B cell (primary cell): ENCODE measurements around the gene LRP4. TPM values are rescaled to one million over a fixed set of nuclear protein-coding genes. Genes with fewer than 3 reads are reported as not detected.

Experiments used
- ATAC-seq: fragments of 200-7000 bp; cut with Tn5 transposase; one replicate; pipeline ENCODE4 v1.10.0; 2021; ENCODE audit warnings: low read depth, mild to moderate bottlenecking, moderate number of reproducible peaks, moderate library complexity
- CTCF ChIA-PET: fragments of 350-600 bp; sonication (Branson Sonifier 250); formaldehyde crosslinking; loops from one replicate; lab custom pipeline; 2021; ENCODE audit warnings: antibody characterized with exemption, inconsistent platforms; lab: Charles Lee
- POLR2A ChIA-PET: fragments of 350-600 bp; sonication (Branson Sonifier 250); formaldehyde crosslinking; loops from one replicate; lab custom pipeline; 2021; ENCODE audit warnings: antibody characterized with exemption; lab: Charles Lee
- DNase-seq: peaks from one replicate; pipeline ENCODE4 v3.0.0; 2013
- H2AFZ ChIP-seq: 2 replicates; pipeline ENCODE4 v1.6.1; 2012; ENCODE audit warnings: mild to moderate bottlenecking, low read depth, low read length; ENCODE audit not compliant: insufficient read depth, poor library complexity, severe bottlenecking
- H3K27ac ChIP-seq, 2 donors: 1 replicate in 1 of 2; 2 replicates in 1 of 2; pipeline ENCODE4 v1.5.1; 2012 to 2013; ENCODE audit warnings: low read length in 2 of 2, mild to moderate bottlenecking in 2 of 2, moderate library complexity in 1 of 2
- H3K27me3 ChIP-seq, 4 experiments: fragments of 200-600 bp in 1 of 4; sonication (generic) in 1 of 4; replicated peaks in 1 of 4; 1 replicate in 2 of 4; 2 replicates in 2 of 4; pipeline versions ENCODE4 v1.6.1 to v1.7.0; 2013 to 2016; ENCODE audit warnings: low read length in 3 of 4, mild to moderate bottlenecking in 2 of 4, mixed read lengths in 1 of 4, moderate library complexity in 1 of 4; ENCODE audit not compliant: insufficient read depth in 4 of 4, control insufficient read depth in 3 of 4; ENCODE audit errors: control extremely low read depth in 1 of 4
- H3K36me3 ChIP-seq, 2 experiments: replicated peaks in 1 of 2; 1 replicate in 1 of 2; 2 replicates in 1 of 2; pipeline versions ENCODE4 v1.6.1 to v1.7.1; 2013; ENCODE audit warnings: low read length in 1 of 2; ENCODE audit not compliant: insufficient read depth in 2 of 2, control insufficient read depth in 1 of 2; ENCODE audit errors: control extremely low read depth in 1 of 2, extremely low read depth in 1 of 2
- H3K4me1 ChIP-seq, 2 donors: fragments of 200-600 bp in 1 of 2; sonication (generic) in 1 of 2; 1 replicate in 1 of 2; 2 replicates in 1 of 2; pipeline versions ENCODE4 v1.5.1 to v1.6.1; 2013 to 2017; ENCODE audit warnings: low read length in 2 of 2; ENCODE audit not compliant: control insufficient read depth in 2 of 2, insufficient read depth in 2 of 2
- H3K4me2 ChIP-seq: replicated peaks from 2 replicates; pipeline ENCODE3; 2012; ENCODE audit warnings: mild to moderate bottlenecking, low read depth, low read length; ENCODE audit not compliant: poor library complexity, severe bottlenecking
- H3K4me3 ChIP-seq, 5 experiments: fragments of 200-600 bp in 1 of 5; sonication (generic) in 1 of 5; 1 replicate in 3 of 5; 2 replicates in 2 of 5; pipeline versions ENCODE4 v1.5.1 to v1.7.0; 2011 to 2016; ENCODE audit warnings: low read length in 4 of 5, mild to moderate bottlenecking in 4 of 5, low read depth in 2 of 5, control low read depth in 1 of 5, moderate library complexity in 1 of 5; ENCODE audit not compliant: insufficient read depth in 1 of 5; ENCODE audit errors: control extremely low read depth in 1 of 5, extremely low read depth in 1 of 5
- H3K79me2 ChIP-seq: fragments of 200-600 bp; sonication (generic); one replicate; pipeline ENCODE4 v1.6.0; 2016; ENCODE audit warnings: low read length; ENCODE audit not compliant: control insufficient read depth, insufficient read depth
- H3K9ac ChIP-seq: fragments of 200-600 bp; sonication (generic); 2 replicates; pipeline ENCODE4 v1.6.1; 2017; ENCODE audit warnings: mild to moderate bottlenecking, low read length, moderate library complexity
- H3K9me3 ChIP-seq, 3 donors: one replicate each; pipeline versions ENCODE4 v1.6.1 to v1.7.1; 2013; ENCODE audit warnings: low read length in 2 of 3; ENCODE audit not compliant: control insufficient read depth in 2 of 3, insufficient read depth in 1 of 3; ENCODE audit errors: control extremely low read depth in 1 of 3
- H4K20me1 ChIP-seq: 2 replicates; pipeline ENCODE4 v1.6.0; 2012; ENCODE audit warnings: mild to moderate bottlenecking, low read length; ENCODE audit not compliant: insufficient read depth, control insufficient read depth, poor library complexity, severe bottlenecking
- H3K27ac Mint-ChIP-seq: one replicate; pipeline ENCODE4 v1.8.0; 2021; ENCODE audit warnings: mixed read lengths
- H3K27me3 Mint-ChIP-seq: one replicate; pipeline ENCODE4 v1.8.0; 2021; ENCODE audit warnings: mixed read lengths
- H3K4me1 Mint-ChIP-seq: one replicate; pipeline ENCODE4 v1.8.0; 2021; ENCODE audit warnings: mixed read lengths
- H3K4me3 Mint-ChIP-seq: one replicate; pipeline ENCODE4 v1.8.0; 2021; ENCODE audit warnings: mixed read lengths
- H3K9me3 Mint-ChIP-seq: one replicate; pipeline ENCODE4 v1.8.0; 2022; ENCODE audit warnings: mixed read lengths; ENCODE audit not compliant: insufficient read depth
- EZH2 ChIP-seq: IDR thresholded peaks from 2 replicates; pipeline ENCODE4 v1.6.1; 2012; ENCODE audit warnings: borderline replicate concordance, low read depth, mild to moderate bottlenecking, moderate library complexity, low read length; ENCODE audit not compliant: insufficient read depth, poor library complexity, severe bottlenecking
- WGBS: methylation state at CpG from one replicate; pipeline ENCODE4 v1.1.5; 2013; ENCODE audit warnings: missing lambda C conversion rate; ENCODE audit not compliant: insufficient coverage; 5-methylcytosine and 5-hydroxymethylcytosine counted together
- intact Hi-C: fragments of 100-400 bp; cut with micrococcal nuclease; formaldehyde crosslinking; loops from one replicate; pipeline ENCODE4 v1.10.0; 2022
- polyA plus RNA-seq: library from polyadenylated mRNA; depleted of rRNA; stranded (reverse); fragments of >200 nt; gene quantifications from 2 replicates; pipeline ENCODE4 v1.2.3, GENCODE V29; 2012
- total RNA-seq, 2 donors: library from RNA; stranded (reverse); fragments of 120-200 nt in 1 of 2; gene quantifications; 1 replicate in 1 of 2; 2 replicates in 1 of 2; pipeline versions ENCODE4 v1.2.3 to v1.2.4, GENCODE V29; 2013 to 2022
- TF ChIP-seq, protein P1 (sequence below): fragments of 200-600 bp; IDR thresholded peaks from one replicate; pipeline ENCODE4 v1.8.0; 2022; ENCODE audit warnings: antibody characterized with exemption, mild to moderate bottlenecking

The LRP4 gene
- total and polyA plus RNA-seq, 2 donors (not counting 1 experiment from before 2014, with no cell fraction given), result not detected

- Histone ChIP-seq H3K9me3 (no peaks in the 10 kb centered on the region), H4K20me1 (peaks cover 19% of the 10 kb centered on the region), H3K36me3 (no peaks in the 10 kb centered on the region), H3K4me2 (peak within 1 kb of the TSS; percentile 82), H3K27me3 (no peaks in the 10 kb centered on the region), H3K79me2 (peaks cover 42% of the 10 kb centered on the region), H2AFZ (peak within 1 kb of the TSS; percentile 99), H3K9ac (peak within 1 kb of the TSS; percentile 87), H3K4me1 (peaks cover 12 to 15% of the 10 kb centered on the region in 2 donors), H3K27ac (peak within 1 kb of the TSS; percentile 65 to 67), H3K4me3 (peak within 1 kb of the TSS; percentile 36 to 89 (median 83))
- TF ChIP-seq, protein P1, sequence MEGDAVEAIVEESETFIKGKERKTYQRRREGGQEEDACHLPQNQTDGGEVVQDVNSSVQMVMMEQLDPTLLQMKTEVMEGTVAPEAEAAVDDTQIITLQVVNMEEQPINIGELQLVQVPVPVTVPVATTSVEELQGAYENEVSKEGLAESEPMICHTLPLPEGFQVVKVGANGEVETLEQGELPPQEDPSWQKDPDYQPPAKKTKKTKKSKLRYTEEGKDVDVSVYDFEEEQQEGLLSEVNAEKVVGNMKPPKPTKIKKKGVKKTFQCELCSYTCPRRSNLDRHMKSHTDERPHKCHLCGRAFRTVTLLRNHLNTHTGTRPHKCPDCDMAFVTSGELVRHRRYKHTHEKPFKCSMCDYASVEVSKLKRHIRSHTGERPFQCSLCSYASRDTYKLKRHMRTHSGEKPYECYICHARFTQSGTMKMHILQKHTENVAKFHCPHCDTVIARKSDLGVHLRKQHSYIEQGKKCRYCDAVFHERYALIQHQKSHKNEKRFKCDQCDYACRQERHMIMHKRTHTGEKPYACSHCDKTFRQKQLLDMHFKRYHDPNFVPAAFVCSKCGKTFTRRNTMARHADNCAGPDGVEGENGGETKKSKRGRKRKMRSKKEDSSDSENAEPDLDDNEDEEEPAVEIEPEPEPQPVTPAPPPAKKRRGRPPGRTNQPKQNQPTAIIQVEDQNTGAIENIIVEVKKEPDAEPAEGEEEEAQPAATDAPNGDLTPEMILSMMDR, result no peak
- Mint-ChIP-seq H3K9me3 (no peaks in the 10 kb centered on the region), H3K27ac (peak within 1 kb of the TSS; percentile 97), H3K4me3 (peak within 1 kb of the TSS; percentile 97), H3K4me1 (peaks cover 31% of the 10 kb centered on the region), H3K27me3 (no peaks in the 10 kb centered on the region)
- peak; percentile 89 for ATAC-seq
- ChIA-PET CTCF (interaction anchor here (2.3 kb wide), 1 partner anchor 19 kb away, joined by 5 read pairs; no protein-coding TSS in a partner anchor), POLR2A (interaction anchor here (1.3 kb wide), 1 partner anchor 19 kb away, joined by 3 read pairs; no protein-coding TSS in a partner anchor)
- intact Hi-C loops, result loop anchor here (1.0 to 5.0 kb wide), 5 partner anchors 20 to 580 kb away; partner anchors contain the start of genes ARHGAP1, LRP4 and PSMC3
- DNase-seq, result peak; percentile 91
- WGBS, result under 1% methylated on average over 83 of the region's 83 CpGs
Observed at GRCh38 chr11:46845740-46846509, 72.4 kb downstream of the LRP4 start, which contains the start of gene CKAP5. Gene CKAP5, minus strand, starts transcription at chr11:46846280. Its CDS starts 25,049 bp downstream, at chr11:46821231.

- intact Hi-C loops, result loop anchor here (5.0 kb wide), 1 partner anchor 72 kb away; the partner anchor contains the start of gene LRP4
- Mint-ChIP-seq H3K4me1 (peaks cover 32% of the 10 kb centered on the region), H3K27me3 (no peaks in the 10 kb centered on the region), H3K4me3 (peak overlapping the region; percentile 84), H3K27ac (peak overlapping the region; percentile 76), H3K9me3 (no peaks in the 10 kb centered on the region)
- peak overlapping the region; percentile 82 for H3K4me2 ChIP-seq
- H3K79me2 ChIP-seq, result peaks cover 47% of the 10 kb centered on the region
- no peaks in the 10 kb centered on the region for H3K27me3 ChIP-seq
- 0% methylated on average over 8 of the region's 12 CpGs for WGBS
- H3K9ac ChIP-seq, result peak overlapping the region; percentile 87
- peaks cover 12 to 15% of the 10 kb centered on the region in 2 donors for H3K4me1 ChIP-seq
- TF ChIP-seq, protein P1, result no peak
- no peak for TF ChIP-seq EZH2
- POLR2A ChIA-PET, result interaction anchor here (1.3 kb wide), 1 partner anchor 19 kb away, joined by 3 read pairs; no protein-coding TSS in a partner anchor
- ATAC-seq (peak; percentile 6), DNase-seq (no peak)
- H2AFZ ChIP-seq, result peak overlapping the region; percentile 99
- no peaks in the 10 kb centered on the region for H3K36me3 ChIP-seq
- peak overlapping the region; percentile 36 to 89 (median 83) for H3K4me3 ChIP-seq
- H3K27ac ChIP-seq, result peak overlapping the region; percentile 65 to 67
- H3K9me3 ChIP-seq, result no peaks in the 10 kb centered on the region
- CTCF ChIA-PET, result interaction anchor here (2.3 kb wide), 1 partner anchor 19 kb away, joined by 5 read pairs; no protein-coding TSS in a partner anchor
- peaks cover 24% of the 10 kb centered on the region for H4K20me1 ChIP-seq
Observed at GRCh38 chr11:46845440-46845739, 73.0 kb downstream of the LRP4 start.
